ENCODE results near the gene TMEM91.

- TF ChIP-seq, protein P1, sequence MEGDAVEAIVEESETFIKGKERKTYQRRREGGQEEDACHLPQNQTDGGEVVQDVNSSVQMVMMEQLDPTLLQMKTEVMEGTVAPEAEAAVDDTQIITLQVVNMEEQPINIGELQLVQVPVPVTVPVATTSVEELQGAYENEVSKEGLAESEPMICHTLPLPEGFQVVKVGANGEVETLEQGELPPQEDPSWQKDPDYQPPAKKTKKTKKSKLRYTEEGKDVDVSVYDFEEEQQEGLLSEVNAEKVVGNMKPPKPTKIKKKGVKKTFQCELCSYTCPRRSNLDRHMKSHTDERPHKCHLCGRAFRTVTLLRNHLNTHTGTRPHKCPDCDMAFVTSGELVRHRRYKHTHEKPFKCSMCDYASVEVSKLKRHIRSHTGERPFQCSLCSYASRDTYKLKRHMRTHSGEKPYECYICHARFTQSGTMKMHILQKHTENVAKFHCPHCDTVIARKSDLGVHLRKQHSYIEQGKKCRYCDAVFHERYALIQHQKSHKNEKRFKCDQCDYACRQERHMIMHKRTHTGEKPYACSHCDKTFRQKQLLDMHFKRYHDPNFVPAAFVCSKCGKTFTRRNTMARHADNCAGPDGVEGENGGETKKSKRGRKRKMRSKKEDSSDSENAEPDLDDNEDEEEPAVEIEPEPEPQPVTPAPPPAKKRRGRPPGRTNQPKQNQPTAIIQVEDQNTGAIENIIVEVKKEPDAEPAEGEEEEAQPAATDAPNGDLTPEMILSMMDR (IDR thresholded peaks at IDR 0.05), result no peak
- TF ChIP-seq POLR2A (IDR thresholded peaks at IDR 0.05), result no peak
Observed at GRCh38 chr19:41421973-41422372, 45.6 kb downstream of the TMEM91 start.
